Osteoblast (primary cell): Measurements from ENCODE around the gene GYPC. TPM values are rescaled to one million over a fixed set of nuclear protein-coding genes. Genes with fewer than 3 reads are reported as not detected.

ENCODE experiments used
- DNase-seq: peaks from one replicate; pipeline ENCODE4 v3.0.0; 2011; ENCODE audit warnings: low spot score, mixed read lengths; ENCODE audit not compliant: insufficient read length; ENCODE audit errors: missing footprints
- H2AFZ ChIP-seq: 2 replicates; pipeline ENCODE4 v1.6.0; 2011; ENCODE audit warnings: mild to moderate bottlenecking, low read length
- H3K27ac ChIP-seq: 2 replicates; pipeline ENCODE4 v1.5.1; 2011; ENCODE audit warnings: mild to moderate bottlenecking, low read depth, low read length, moderate library complexity
- H3K27me3 ChIP-seq: 2 replicates; pipeline ENCODE4 v1.6.0; 2012; ENCODE audit warnings: mild to moderate bottlenecking, control low read depth, inconsistent platforms, low read length, moderate library complexity; ENCODE audit not compliant: insufficient read depth
- H3K36me3 ChIP-seq: 2 replicates; pipeline ENCODE4 v1.5.1; 2011; ENCODE audit warnings: mild to moderate bottlenecking, low read length, control low read depth, moderate library complexity; ENCODE audit not compliant: insufficient read depth
- H3K4me1 ChIP-seq: 2 replicates; pipeline ENCODE4 v1.5.1; 2011; ENCODE audit warnings: mild to moderate bottlenecking, low read length, control low read depth, moderate library complexity; ENCODE audit not compliant: insufficient read depth
- H3K4me2 ChIP-seq: 2 replicates; pipeline ENCODE4 v1.6.0; 2011; ENCODE audit warnings: mild to moderate bottlenecking, low read length; ENCODE audit not compliant: insufficient read depth
- H3K4me3 ChIP-seq: fragments of 200-600 bp; sonication (generic); 3 replicates; pipeline ENCODE4 v1.5.1; 2012; ENCODE audit warnings: mild to moderate bottlenecking, low read length, inconsistent platforms; ENCODE audit not compliant: insufficient read depth
- H3K79me2 ChIP-seq: 2 replicates; pipeline ENCODE4 v1.6.0; 2012; ENCODE audit warnings: mild to moderate bottlenecking, low read length, control low read depth, inconsistent platforms; ENCODE audit not compliant: insufficient read depth
- H3K9me3 ChIP-seq: 2 replicates; pipeline ENCODE4 v1.5.1; 2011; ENCODE audit warnings: low read depth, low read length, control low read depth
- H4K20me1 ChIP-seq: 2 replicates; pipeline ENCODE4 v1.6.0; 2012; ENCODE audit warnings: mild to moderate bottlenecking, low read length, control low read depth; ENCODE audit not compliant: insufficient read depth
- small RNA-seq: library from RNA; depleted of rRNA; stranded (forward); fragments of <200 nt; gene quantifications from one replicate; pipeline ENCODE3, GENCODE V24; 2012
- total RNA-seq: library from RNA; depleted of rRNA; stranded (reverse); fragments of >200 nt; gene quantifications from 2 replicates; pipeline ENCODE4 v1.2.3, GENCODE V29; 2012
- TF ChIP-seq, protein P1 (sequence below): IDR thresholded peaks from 2 replicates; pipeline ENCODE4 v1.5.1; 2011; ENCODE audit warnings: mild to moderate bottlenecking, low read depth, low read length, moderate library complexity; ENCODE audit errors: extremely low read depth

The GYPC gene
- total RNA-seq, 1 donor = 101 TPM

DNA sequence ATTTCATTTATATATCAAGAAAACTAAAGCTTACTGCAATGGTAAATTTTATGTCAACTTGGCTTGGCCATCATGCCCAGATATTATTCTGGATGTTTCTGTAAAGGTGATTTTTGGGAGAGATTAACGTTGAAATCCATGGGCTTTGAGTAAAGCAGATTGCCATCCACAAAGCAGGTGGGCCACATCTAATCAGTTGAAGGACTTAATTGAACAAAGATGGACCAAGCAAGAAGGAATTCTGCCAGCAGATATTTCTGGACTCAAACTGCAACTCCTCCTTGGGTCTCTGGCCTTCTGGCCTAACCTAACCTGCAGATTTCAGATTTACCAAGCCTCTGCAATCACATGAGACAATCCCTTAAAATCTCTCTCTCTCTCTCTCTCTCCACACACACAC, 77.8 kb downstream of the GYPC start:
- Histone ChIP-seq H3K4me2 (no peak overlapping the region), H3K4me3 (no peak overlapping the region), H3K36me3 (no peaks in the 10 kb centered on the region), H4K20me1 (no peaks in the 10 kb centered on the region), H3K27ac (no peak overlapping the region), H3K9me3 (no peaks in the 10 kb centered on the region), H3K79me2 (no peaks in the 10 kb centered on the region), H3K4me1 (no peaks in the 10 kb centered on the region), H3K27me3 (peaks cover 2% of the 10 kb centered on the region), H2AFZ (no peak overlapping the region)
- DNase-seq = no peak
- TF ChIP-seq, protein P1, sequence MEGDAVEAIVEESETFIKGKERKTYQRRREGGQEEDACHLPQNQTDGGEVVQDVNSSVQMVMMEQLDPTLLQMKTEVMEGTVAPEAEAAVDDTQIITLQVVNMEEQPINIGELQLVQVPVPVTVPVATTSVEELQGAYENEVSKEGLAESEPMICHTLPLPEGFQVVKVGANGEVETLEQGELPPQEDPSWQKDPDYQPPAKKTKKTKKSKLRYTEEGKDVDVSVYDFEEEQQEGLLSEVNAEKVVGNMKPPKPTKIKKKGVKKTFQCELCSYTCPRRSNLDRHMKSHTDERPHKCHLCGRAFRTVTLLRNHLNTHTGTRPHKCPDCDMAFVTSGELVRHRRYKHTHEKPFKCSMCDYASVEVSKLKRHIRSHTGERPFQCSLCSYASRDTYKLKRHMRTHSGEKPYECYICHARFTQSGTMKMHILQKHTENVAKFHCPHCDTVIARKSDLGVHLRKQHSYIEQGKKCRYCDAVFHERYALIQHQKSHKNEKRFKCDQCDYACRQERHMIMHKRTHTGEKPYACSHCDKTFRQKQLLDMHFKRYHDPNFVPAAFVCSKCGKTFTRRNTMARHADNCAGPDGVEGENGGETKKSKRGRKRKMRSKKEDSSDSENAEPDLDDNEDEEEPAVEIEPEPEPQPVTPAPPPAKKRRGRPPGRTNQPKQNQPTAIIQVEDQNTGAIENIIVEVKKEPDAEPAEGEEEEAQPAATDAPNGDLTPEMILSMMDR = no peak

- DNase-seq = no peak
- H3K4me2 ChIP-seq = no peak overlapping the region
- no peaks in the 10 kb centered on the region for H4K20me1 ChIP-seq
- TF ChIP-seq, protein P1 = no peak
- no peak overlapping the region for H3K27ac ChIP-seq
- H3K27me3 ChIP-seq = peaks cover 2% of the 10 kb centered on the region
- no peaks in the 10 kb centered on the region for H3K9me3 ChIP-seq
- H3K36me3 ChIP-seq = no peaks in the 10 kb centered on the region
- no peak overlapping the region for H2AFZ ChIP-seq
- no peaks in the 10 kb centered on the region for H3K79me2 ChIP-seq
- no peaks in the 10 kb centered on the region for H3K4me1 ChIP-seq
- H3K4me3 ChIP-seq = no peak overlapping the region
Observed at GRCh38 chr2:126736133-126736874, 80.3 kb downstream of the GYPC start.

DNA sequence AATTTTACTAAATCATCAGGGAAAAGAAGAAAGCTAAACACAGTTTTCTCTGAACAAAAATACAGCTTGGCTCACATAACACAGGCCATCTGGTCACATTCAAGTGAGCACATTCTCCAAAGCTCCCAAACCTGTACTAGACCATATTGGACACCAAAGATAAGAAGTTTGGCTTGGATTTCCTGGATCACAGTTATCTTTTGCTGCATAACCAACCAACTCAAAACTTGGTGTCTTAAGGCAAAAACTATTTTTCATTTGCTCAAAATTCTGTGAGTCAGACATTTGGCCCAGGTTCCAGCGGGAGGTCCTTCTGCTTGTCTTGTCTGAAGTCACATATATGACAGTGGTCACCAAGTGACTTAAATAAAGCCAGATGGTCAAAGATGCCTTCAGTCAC, 83.2 kb downstream of the GYPC start:
- DNase-seq = no peak
- TF ChIP-seq, protein P1 = no peak
- Histone ChIP-seq H3K36me3 (no peaks in the 10 kb centered on the region), H4K20me1 (no peaks in the 10 kb centered on the region), H3K4me2 (no peak overlapping the region), H3K4me3 (no peak overlapping the region), H3K9me3 (no peaks in the 10 kb centered on the region), H3K27ac (no peak overlapping the region), H2AFZ (no peak overlapping the region), H3K4me1 (no peaks in the 10 kb centered on the region), H3K27me3 (peaks cover 2% of the 10 kb centered on the region), H3K79me2 (no peaks in the 10 kb centered on the region)

DNA sequence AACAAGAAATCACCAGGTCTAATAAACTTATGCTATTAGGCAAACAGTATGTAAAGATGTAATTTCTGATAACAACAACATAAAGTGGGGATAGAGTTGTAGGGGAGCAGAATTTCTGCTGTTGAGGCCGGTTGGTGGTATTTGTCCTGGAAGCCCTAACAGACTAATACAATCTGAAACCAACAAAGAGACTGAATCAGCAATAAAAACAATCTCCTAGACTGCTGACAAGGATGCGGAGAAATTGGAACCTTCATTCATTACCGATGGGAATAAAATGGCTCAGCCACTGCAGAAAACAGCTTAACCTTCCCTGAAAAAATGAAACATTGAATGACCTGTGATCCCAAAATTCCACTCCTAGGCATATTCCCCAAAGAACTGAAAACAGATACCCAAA, 88.7 kb downstream of the GYPC start:
- Histone ChIP-seq H2AFZ (no peak overlapping the region), H4K20me1 (no peaks in the 10 kb centered on the region), H3K27me3 (no peaks in the 10 kb centered on the region), H3K4me2 (no peak overlapping the region), H3K4me1 (no peaks in the 10 kb centered on the region), H3K27ac (no peak overlapping the region), H3K9me3 (no peaks in the 10 kb centered on the region), H3K36me3 (no peaks in the 10 kb centered on the region), H3K79me2 (no peaks in the 10 kb centered on the region), H3K4me3 (no peak overlapping the region)
- TF ChIP-seq, protein P1 = no peak
- DNase-seq = no peak

Small RNA genes lying within 50 kb of the gene (small RNA-seq; reads per million reads assigned to genes)
- not detected for gene RNU6-675P

Other genes starting within 250 kb of the GYPC start
- not detected in 2 replicates for gene TEX51, start 242.7 kb downstream of the GYPC start, total RNA-seq